GM23338 (cell line): ENCODE data around the gene VMP1. TPM values are rescaled to one million over a fixed set of nuclear protein-coding genes. Genes with fewer than 3 reads are reported as not detected.

Source experiments
- ATAC-seq: fragments of 200-7000 bp; cut with Tn5 transposase; 3 replicates; pipeline ENCODE4 v1.9.1; 2020
- DNase-seq: peaks from one replicate; pipeline ENCODE4 v3.0.0-alpha.2; 2015; ENCODE audit warnings: low spot score
- H2AFZ ChIP-seq: fragments of 200-600 bp; sonication (generic); 2 replicates; pipeline ENCODE4 v1.8.0; 2016; ENCODE audit warnings: antibody characterized with exemption, mild to moderate bottlenecking, moderate library complexity
- H3F3A ChIP-seq: fragments of 200-600 bp; sonication (generic); replicated peaks from 2 replicates; pipeline ENCODE4 v1.8.0; 2017; ENCODE audit warnings: antibody characterized with exemption, mixed run types, low read depth
- H3K27ac ChIP-seq: fragments of 200-600 bp; sonication (generic); 2 replicates; pipeline ENCODE4 v1.6.1; 2016; ENCODE audit warnings: low read depth
- H3K27me3 ChIP-seq: fragments of 200-600 bp; sonication (generic); 2 replicates; pipeline ENCODE4 v1.8.0; 2016; ENCODE audit warnings: mild to moderate bottlenecking, mixed run types, moderate library complexity; ENCODE audit not compliant: insufficient read depth
- H3K36me3 ChIP-seq: fragments of 200-600 bp; sonication (generic); 2 replicates; pipeline ENCODE4 v1.8.0; 2016; ENCODE audit warnings: mild to moderate bottlenecking; ENCODE audit not compliant: insufficient read depth
- H3K4me1 ChIP-seq: fragments of 200-600 bp; sonication (generic); 2 replicates; pipeline ENCODE4 v1.8.0; 2016; ENCODE audit warnings: mild to moderate bottlenecking, moderate library complexity; ENCODE audit not compliant: insufficient read depth
- H3K4me2 ChIP-seq: fragments of 200-600 bp; sonication (generic); 2 replicates; pipeline ENCODE4 v1.7.1; 2017; ENCODE audit warnings: mixed run types
- H3K4me3 ChIP-seq: fragments of 200-600 bp; sonication (generic); 2 replicates; pipeline ENCODE4 v1.6.1; 2016; ENCODE audit warnings: mixed run types
- H3K79me2 ChIP-seq: fragments of 200-600 bp; sonication (generic); replicated peaks from 2 replicates; pipeline ENCODE4 v1.8.0; 2017; ENCODE audit warnings: mild to moderate bottlenecking; ENCODE audit not compliant: insufficient read depth
- H3K9me2 ChIP-seq: fragments of 200-600 bp; sonication (generic); 2 replicates; pipeline ENCODE4 v1.8.0; 2017; ENCODE audit not compliant: insufficient read depth
- H4K20me1 ChIP-seq: fragments of 200-600 bp; sonication (generic); replicated peaks from 2 replicates; pipeline ENCODE4 v1.8.0; 2017; ENCODE audit warnings: mild to moderate bottlenecking; ENCODE audit not compliant: insufficient read depth
- H3K27ac Mint-ChIP-seq: 2 replicates; pipeline ENCODE4 v1.8.0; 2020; ENCODE audit warnings: inconsistent platforms, mild to moderate bottlenecking, moderate library complexity, mixed read lengths
- H3K27me3 Mint-ChIP-seq: 3 replicates; pipeline ENCODE4 v1.8.0; 2022; ENCODE audit warnings: low read depth, mild to moderate bottlenecking, moderate library complexity, mixed read lengths, inconsistent platforms; ENCODE audit not compliant: insufficient read depth, poor library complexity
- H3K36me3 Mint-ChIP-seq: 3 replicates; pipeline ENCODE4 v1.8.0; 2021; ENCODE audit warnings: low read depth, mild to moderate bottlenecking, inconsistent platforms, moderate library complexity, mixed read lengths
- H3K4me1 Mint-ChIP-seq: 3 replicates; pipeline ENCODE4 v1.8.0; 2020; ENCODE audit warnings: mild to moderate bottlenecking, inconsistent platforms, mixed read lengths
- H3K4me3 Mint-ChIP-seq: 3 replicates; pipeline ENCODE4 v1.8.0; 2021; ENCODE audit warnings: moderate library complexity, mild to moderate bottlenecking, inconsistent platforms, mixed read lengths
- H3K9me3 Mint-ChIP-seq: 3 replicates; pipeline ENCODE4 v1.8.0; 2020; ENCODE audit warnings: moderate library complexity, mild to moderate bottlenecking, inconsistent platforms, mixed read lengths
- CREB1 ChIP-seq: fragments of 250-450 bp; sonication (Bioruptor Pico); IDR thresholded peaks from 2 replicates; pipeline ENCODE4 v1.5.0; 2020; ENCODE audit warnings: low read depth, mild to moderate bottlenecking, moderate library complexity
- EZH2 ChIP-seq: fragments of 200-600 bp; sonication (generic); IDR thresholded peaks from one replicate; pipeline ENCODE4 v1.8.0; 2017; ENCODE audit warnings: antibody characterized with exemption, mild to moderate bottlenecking, low read depth; ENCODE audit not compliant: unreplicated experiment
- EZH2phosphoT487 ChIP-seq: fragments of 200-600 bp; sonication (generic); IDR thresholded peaks from one replicate; pipeline ENCODE4 v1.8.1; 2018; ENCODE audit warnings: antibody characterized with exemption; ENCODE audit not compliant: unreplicated experiment
- JUNB ChIP-seq: IDR thresholded peaks from one replicate; pipeline ENCODE4 v1.6.1; 2016; ENCODE audit warnings: antibody characterized with exemption; ENCODE audit not compliant: unreplicated experiment
- NANOG ChIP-seq: IDR thresholded peaks from 2 replicates; pipeline ENCODE4 v1.6.1; 2016; ENCODE audit warnings: antibody characterized with exemption, borderline replicate concordance
- POLR2AphosphoS5 ChIP-seq: IDR thresholded peaks from 2 replicates; pipeline ENCODE4 v1.6.1; 2016; ENCODE audit warnings: antibody characterized with exemption, low read depth
- STAT1 ChIP-seq: IDR thresholded peaks from one replicate; pipeline ENCODE4 v1.6.1; 2016; ENCODE audit warnings: antibody characterized with exemption; ENCODE audit not compliant: unreplicated experiment
- ZNF331 ChIP-seq: fragments of 250-450 bp; sonication (Bioruptor Pico); IDR thresholded peaks from 2 replicates; pipeline ENCODE4 v1.5.0; 2020; ENCODE audit warnings: low read depth, mild to moderate bottlenecking, moderate library complexity
- polyA plus RNA-seq: library from polyadenylated mRNA; unstranded; fragments of >200 nt; fragmentation: Nextera tagmentation; extraction: Ambion mirVana; gene quantifications from 2 replicates; pipeline ENCODE4 v1.2.1, GENCODE V29; 2016
- total RNA-seq: library from RNA; depleted of rRNA; stranded (reverse); fragments of >200 nt; shearing (Covaris generic); gene quantifications from 2 replicates; pipeline ENCODE4 v1.2.3, GENCODE V29; 2014
- TF ChIP-seq, protein P1 (sequence below): IDR thresholded peaks from 2 replicates; pipeline ENCODE4 v1.6.1; 2016; ENCODE audit warnings: antibody characterized with exemption
- TF ChIP-seq, protein P2 (sequence below): IDR thresholded peaks from one replicate; pipeline ENCODE4 v1.6.1; 2018; ENCODE audit warnings: antibody characterized with exemption; ENCODE audit not compliant: unreplicated experiment
- TF ChIP-seq, protein P3 (sequence below): fragments of 250-450 bp; sonication (Bioruptor Pico); IDR thresholded peaks from 2 replicates; pipeline ENCODE4 v1.5.0; 2020; ENCODE audit warnings: mild to moderate bottlenecking, moderate library complexity

VMP1 gene
- total and polyA plus RNA-seq, 2 experiments from 2014 or later: 70.1 to 112 TPM

DNA sequence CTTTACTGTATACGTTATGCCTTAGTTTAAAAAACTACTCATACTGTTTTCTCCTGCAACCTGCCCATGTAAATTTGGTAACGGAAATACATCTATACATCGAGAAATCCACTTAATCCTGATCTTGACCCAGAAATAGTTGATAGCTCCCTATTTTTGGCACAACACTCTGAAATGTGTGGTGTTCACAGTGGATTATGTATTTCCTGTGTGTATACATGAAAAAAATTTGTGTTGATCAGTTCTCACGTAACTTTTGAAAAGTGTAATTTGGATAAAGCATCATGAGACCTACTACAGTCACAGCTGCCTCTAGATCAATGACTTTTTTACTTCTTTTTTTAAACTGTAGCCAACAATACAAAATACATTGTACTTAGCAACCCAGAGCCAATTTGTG lies 90.7 kb downstream of the VMP1 start:
- no peaks in the 10 kb centered on the region for H3K9me3 Mint-ChIP-seq
- no peaks in the 10 kb centered on the region for H3K36me3 ChIP-seq
- no peak overlapping the region for H3K27ac Mint-ChIP-seq
- no peaks in the 10 kb centered on the region for H3K9me2 ChIP-seq
- H4K20me1 ChIP-seq: no peaks in the 10 kb centered on the region
- TF ChIP-seq STAT1 (no peak), NANOG (no peak), JUNB (no peak), ZNF331 (CRISPR knock-in tag) (no peak), EZH2phosphoT487 (no peak), CREB1 (no peak)
- TF ChIP-seq, protein P1, sequence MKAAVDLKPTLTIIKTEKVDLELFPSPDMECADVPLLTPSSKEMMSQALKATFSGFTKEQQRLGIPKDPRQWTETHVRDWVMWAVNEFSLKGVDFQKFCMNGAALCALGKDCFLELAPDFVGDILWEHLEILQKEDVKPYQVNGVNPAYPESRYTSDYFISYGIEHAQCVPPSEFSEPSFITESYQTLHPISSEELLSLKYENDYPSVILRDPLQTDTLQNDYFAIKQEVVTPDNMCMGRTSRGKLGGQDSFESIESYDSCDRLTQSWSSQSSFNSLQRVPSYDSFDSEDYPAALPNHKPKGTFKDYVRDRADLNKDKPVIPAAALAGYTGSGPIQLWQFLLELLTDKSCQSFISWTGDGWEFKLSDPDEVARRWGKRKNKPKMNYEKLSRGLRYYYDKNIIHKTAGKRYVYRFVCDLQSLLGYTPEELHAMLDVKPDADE: no peak
- DNase-seq (no peak), ATAC-seq (no peak)
- H3K4me2 ChIP-seq: no peak overlapping the region
- H3K4me3 Mint-ChIP-seq: no peak overlapping the region
- no peaks in the 10 kb centered on the region for H3K36me3 Mint-ChIP-seq
- H3K27me3 ChIP-seq: no peaks in the 10 kb centered on the region
- no peak overlapping the region for H2AFZ ChIP-seq
- H3K27me3 Mint-ChIP-seq: peaks cover 2% of the 10 kb centered on the region
- H3F3A ChIP-seq: no peaks in the 10 kb centered on the region
- H3K79me2 ChIP-seq: no peaks in the 10 kb centered on the region
- H3K4me1 Mint-ChIP-seq: no peaks in the 10 kb centered on the region
- H3K4me3 ChIP-seq: no peak overlapping the region
- H3K27ac ChIP-seq: no peak overlapping the region
- H3K4me1 ChIP-seq: no peaks in the 10 kb centered on the region

DNA sequence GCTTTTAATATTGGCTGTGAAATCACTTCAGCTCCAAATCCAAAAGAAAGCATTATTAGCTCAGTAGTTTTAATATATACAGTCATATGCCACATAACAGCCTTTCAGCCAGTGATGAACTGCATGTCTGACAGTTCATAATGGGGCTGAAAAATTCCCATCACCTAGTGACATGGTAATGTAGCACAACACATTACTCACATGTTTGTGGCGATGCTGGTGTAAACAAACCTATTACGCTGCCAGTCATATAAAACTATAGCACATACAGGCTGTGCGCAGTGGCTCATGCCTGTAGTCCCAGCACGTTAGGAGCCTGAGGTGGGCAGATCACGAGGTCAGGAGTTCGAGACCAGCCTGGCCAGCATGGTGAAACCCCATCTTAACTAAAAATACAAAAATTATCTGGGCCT lies 93.1 kb downstream of the VMP1 start:
- no peaks in the 10 kb centered on the region for H3K9me2 ChIP-seq
- no peak overlapping the region for H3K27ac ChIP-seq
- TF ChIP-seq, protein P2, sequence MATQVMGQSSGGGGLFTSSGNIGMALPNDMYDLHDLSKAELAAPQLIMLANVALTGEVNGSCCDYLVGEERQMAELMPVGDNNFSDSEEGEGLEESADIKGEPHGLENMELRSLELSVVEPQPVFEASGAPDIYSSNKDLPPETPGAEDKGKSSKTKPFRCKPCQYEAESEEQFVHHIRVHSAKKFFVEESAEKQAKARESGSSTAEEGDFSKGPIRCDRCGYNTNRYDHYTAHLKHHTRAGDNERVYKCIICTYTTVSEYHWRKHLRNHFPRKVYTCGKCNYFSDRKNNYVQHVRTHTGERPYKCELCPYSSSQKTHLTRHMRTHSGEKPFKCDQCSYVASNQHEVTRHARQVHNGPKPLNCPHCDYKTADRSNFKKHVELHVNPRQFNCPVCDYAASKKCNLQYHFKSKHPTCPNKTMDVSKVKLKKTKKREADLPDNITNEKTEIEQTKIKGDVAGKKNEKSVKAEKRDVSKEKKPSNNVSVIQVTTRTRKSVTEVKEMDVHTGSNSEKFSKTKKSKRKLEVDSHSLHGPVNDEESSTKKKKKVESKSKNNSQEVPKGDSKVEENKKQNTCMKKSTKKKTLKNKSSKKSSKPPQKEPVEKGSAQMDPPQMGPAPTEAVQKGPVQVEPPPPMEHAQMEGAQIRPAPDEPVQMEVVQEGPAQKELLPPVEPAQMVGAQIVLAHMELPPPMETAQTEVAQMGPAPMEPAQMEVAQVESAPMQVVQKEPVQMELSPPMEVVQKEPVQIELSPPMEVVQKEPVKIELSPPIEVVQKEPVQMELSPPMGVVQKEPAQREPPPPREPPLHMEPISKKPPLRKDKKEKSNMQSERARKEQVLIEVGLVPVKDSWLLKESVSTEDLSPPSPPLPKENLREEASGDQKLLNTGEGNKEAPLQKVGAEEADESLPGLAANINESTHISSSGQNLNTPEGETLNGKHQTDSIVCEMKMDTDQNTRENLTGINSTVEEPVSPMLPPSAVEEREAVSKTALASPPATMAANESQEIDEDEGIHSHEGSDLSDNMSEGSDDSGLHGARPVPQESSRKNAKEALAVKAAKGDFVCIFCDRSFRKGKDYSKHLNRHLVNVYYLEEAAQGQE: no peak
- TF ChIP-seq ZNF331 (CRISPR knock-in tag) (no peak), STAT1 (no peak), NANOG (no peak), POLR2AphosphoS5 (no peak), EZH2 (no peak)
- TF ChIP-seq, protein P1: no peak
- TF ChIP-seq, protein P3, sequence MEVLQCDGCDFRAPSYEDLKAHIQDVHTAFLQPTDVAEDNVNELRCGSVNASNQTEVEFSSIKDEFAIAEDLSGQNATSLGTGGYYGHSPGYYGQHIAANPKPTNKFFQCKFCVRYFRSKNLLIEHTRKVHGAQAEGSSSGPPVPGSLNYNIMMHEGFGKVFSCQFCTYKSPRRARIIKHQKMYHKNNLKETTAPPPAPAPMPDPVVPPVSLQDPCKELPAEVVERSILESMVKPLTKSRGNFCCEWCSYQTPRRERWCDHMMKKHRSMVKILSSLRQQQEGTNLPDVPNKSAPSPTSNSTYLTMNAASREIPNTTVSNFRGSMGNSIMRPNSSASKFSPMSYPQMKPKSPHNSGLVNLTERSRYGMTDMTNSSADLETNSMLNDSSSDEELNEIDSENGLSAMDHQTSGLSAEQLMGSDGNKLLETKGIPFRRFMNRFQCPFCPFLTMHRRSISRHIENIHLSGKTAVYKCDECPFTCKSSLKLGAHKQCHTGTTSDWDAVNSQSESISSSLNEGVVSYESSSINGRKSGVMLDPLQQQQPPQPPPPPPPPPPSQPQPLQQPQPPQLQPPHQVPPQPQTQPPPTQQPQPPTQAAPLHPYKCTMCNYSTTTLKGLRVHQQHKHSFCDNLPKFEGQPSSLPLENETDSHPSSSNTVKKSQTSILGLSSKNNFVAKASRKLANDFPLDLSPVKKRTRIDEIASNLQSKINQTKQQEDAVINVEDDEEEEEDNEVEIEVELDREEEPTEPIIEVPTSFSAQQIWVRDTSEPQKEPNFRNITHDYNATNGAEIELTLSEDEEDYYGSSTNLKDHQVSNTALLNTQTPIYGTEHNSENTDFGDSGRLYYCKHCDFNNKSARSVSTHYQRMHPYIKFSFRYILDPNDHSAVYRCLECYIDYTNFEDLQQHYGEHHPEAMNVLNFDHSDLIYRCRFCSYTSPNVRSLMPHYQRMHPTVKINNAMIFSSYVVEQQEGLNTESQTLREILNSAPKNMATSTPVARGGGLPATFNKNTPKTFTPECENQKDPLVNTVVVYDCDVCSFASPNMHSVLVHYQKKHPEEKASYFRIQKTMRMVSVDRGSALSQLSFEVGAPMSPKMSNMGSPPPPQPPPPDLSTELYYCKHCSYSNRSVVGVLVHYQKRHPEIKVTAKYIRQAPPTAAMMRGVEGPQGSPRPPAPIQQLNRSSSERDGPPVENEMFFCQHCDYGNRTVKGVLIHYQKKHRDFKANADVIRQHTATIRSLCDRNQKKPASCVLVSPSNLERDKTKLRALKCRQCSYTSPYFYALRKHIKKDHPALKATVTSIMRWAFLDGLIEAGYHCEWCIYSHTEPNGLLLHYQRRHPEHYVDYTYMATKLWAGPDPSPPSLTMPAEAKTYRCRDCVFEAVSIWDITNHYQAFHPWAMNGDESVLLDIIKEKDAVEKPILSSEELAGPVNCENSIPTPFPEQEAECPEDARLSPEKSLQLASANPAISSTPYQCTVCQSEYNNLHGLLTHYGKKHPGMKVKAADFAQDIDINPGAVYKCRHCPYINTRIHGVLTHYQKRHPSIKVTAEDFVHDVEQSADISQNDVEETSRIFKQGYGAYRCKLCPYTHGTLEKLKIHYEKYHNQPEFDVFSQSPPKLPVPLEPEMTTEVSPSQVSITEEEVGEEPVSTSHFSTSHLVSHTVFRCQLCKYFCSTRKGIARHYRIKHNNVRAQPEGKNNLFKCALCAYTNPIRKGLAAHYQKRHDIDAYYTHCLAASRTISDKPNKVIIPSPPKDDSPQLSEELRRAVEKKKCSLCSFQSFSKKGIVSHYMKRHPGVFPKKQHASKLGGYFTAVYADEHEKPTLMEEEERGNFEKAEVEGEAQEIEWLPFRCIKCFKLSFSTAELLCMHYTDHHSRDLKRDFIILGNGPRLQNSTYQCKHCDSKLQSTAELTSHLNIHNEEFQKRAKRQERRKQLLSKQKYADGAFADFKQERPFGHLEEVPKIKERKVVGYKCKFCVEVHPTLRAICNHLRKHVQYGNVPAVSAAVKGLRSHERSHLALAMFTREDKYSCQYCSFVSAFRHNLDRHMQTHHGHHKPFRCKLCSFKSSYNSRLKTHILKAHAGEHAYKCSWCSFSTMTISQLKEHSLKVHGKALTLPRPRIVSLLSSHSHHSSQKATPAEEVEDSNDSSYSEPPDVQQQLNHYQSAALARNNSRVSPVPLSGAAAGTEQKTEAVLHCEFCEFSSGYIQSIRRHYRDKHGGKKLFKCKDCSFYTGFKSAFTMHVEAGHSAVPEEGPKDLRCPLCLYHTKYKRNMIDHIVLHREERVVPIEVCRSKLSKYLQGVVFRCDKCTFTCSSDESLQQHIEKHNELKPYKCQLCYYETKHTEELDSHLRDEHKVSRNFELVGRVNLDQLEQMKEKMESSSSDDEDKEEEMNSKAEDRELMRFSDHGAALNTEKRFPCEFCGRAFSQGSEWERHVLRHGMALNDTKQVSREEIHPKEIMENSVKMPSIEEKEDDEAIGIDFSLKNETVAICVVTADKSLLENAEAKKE: no peak

More for the DNA sequence above, 93.1 kb downstream of the VMP1 start:
- Histone ChIP-seq H3K79me2 (no peaks in the 10 kb centered on the region), H3K4me3 (no peak overlapping the region), H3K4me2 (no peak overlapping the region), H3K36me3 (no peaks in the 10 kb centered on the region), H3K4me1 (no peaks in the 10 kb centered on the region), H3F3A (no peaks in the 10 kb centered on the region), H4K20me1 (no peaks in the 10 kb centered on the region), H2AFZ (no peak overlapping the region), H3K27me3 (no peaks in the 10 kb centered on the region)
- Mint-ChIP-seq H3K4me3 (no peak overlapping the region), H3K27ac (no peak overlapping the region), H3K4me1 (no peaks in the 10 kb centered on the region), H3K36me3 (no peaks in the 10 kb centered on the region), H3K9me3 (no peaks in the 10 kb centered on the region), H3K27me3 (peaks cover 2% of the 10 kb centered on the region)
- no peak for DNase-seq
- no peak for ATAC-seq
